Panc1 (cell line): Measurements from ENCODE around the gene CAPNS1. TPM values are rescaled to one million over a fixed set of nuclear protein-coding genes. Genes with fewer than 3 reads are reported as not detected.

Source experiments
- ATAC-seq: fragments of 200-7000 bp; cut with Tn5 transposase; 2 replicates; pipeline ENCODE4 v1.9.1; 2020; ENCODE audit warnings: mild to moderate bottlenecking, moderate library complexity
- BruUV-seq: library from RNA; stranded (reverse); fragments of 400-500 nt; replicated peaks from 2 replicates; lab custom pipeline; 2021; lab: Mats Ljungman, UMichigan
- CTCF ChIA-PET: fragments of 300-600 bp; sonication (Branson Sonifier 250); formaldehyde crosslinking; loops from one replicate; lab custom pipeline; 2022; ENCODE audit warnings: antibody characterized with exemption; lab: Charles Lee
- POLR2A ChIA-PET: fragments of 300-600 bp; sonication (Branson Sonifier 250); formaldehyde crosslinking; loops from one replicate; lab custom pipeline; 2022; ENCODE audit warnings: antibody characterized with exemption; lab: Charles Lee
- DNase-seq: peaks from one replicate; pipeline ENCODE4 v3.0.0-alpha.2; 2010; ENCODE audit warnings: low read depth, low spot score
- H3K27ac ChIP-seq: 2 replicates; pipeline ENCODE4 v1.5.1; 2011; ENCODE audit warnings: mild to moderate bottlenecking, low read length, inconsistent platforms
- H3K27me3 ChIP-seq: fragments of 200-500 bp; sonication (Bioruptor generic); 2 replicates; pipeline ENCODE4 v1.6.0; 2014; ENCODE audit warnings: low read length, inconsistent platforms; ENCODE audit not compliant: control insufficient read depth, insufficient read depth
- H3K36me3 ChIP-seq: fragments of 200-500 bp; sonication (Bioruptor generic); 2 replicates; pipeline ENCODE4 v1.5.1; 2014; ENCODE audit warnings: inconsistent platforms, mild to moderate bottlenecking, low read length, moderate library complexity; ENCODE audit not compliant: control insufficient read depth, insufficient read depth
- H3K4me1 ChIP-seq: 2 replicates; pipeline ENCODE4 v1.5.1; 2011; ENCODE audit warnings: inconsistent platforms, mild to moderate bottlenecking, low read length, moderate library complexity; ENCODE audit not compliant: control insufficient read depth, insufficient read depth
- H3K4me3 ChIP-seq, 2 experiments: 2 replicates each; pipeline ENCODE4 v1.5.1; 2011 to 2012; ENCODE audit warnings: low read depth in 2 of 2, low read length in 2 of 2, mild to moderate bottlenecking in 2 of 2, inconsistent platforms in 1 of 2, moderate library complexity in 1 of 2
- H3K9me3 ChIP-seq: fragments of 200-500 bp; sonication (Bioruptor generic); 2 replicates; pipeline ENCODE4 v1.5.1; 2014; ENCODE audit warnings: low read depth, mild to moderate bottlenecking, inconsistent platforms, low read length, moderate library complexity; ENCODE audit not compliant: control insufficient read depth, insufficient read depth
- CTCF ChIP-seq: fragments of 450-650 bp; IDR thresholded peaks from 2 replicates; pipeline ENCODE4 v1.5.1; 2017; ENCODE audit warnings: mild to moderate bottlenecking
- POLR2AphosphoS5 ChIP-seq: IDR thresholded peaks from 2 replicates; pipeline ENCODE4 v1.6.1; 2012; ENCODE audit warnings: mild to moderate bottlenecking, low read depth, low read length, moderate library complexity
- SIN3A ChIP-seq: IDR thresholded peaks from 2 replicates; pipeline ENCODE4 v1.6.1; 2012; ENCODE audit warnings: low read depth, mild to moderate bottlenecking, low read length, moderate library complexity, borderline replicate concordance; ENCODE audit not compliant: insufficient read depth
- TCF7L2 ChIP-seq: IDR thresholded peaks from 2 replicates; pipeline ENCODE4 v1.6.1; 2011; ENCODE audit warnings: mild to moderate bottlenecking, low read depth, low read length, inconsistent platforms
- in situ Hi-C: cut with HindIII; loops from 2 replicates; pipeline ENCODE4 v1.10.0; 2016; ENCODE audit warnings: low sequenced_read_pairs, low pct_unique_long_range_greater_than_20kb
- intact Hi-C: fragments of 100-400 bp; cut with micrococcal nuclease; formaldehyde crosslinking; loops from one replicate; pipeline ENCODE4 v1.10.0; 2022; ENCODE audit not compliant: unreplicated experiment
- total RNA-seq: library from RNA; stranded (reverse); gene quantifications from one replicate; pipeline ENCODE4 v1.2.1, GENCODE V29; 2021; ENCODE audit not compliant: unreplicated experiment
- TF ChIP-seq, protein P1 (sequence below), 2 experiments: IDR thresholded peaks; 2 replicates each; pipeline ENCODE4 v1.6.1; 2011 to 2012; ENCODE audit warnings: low read depth in 2 of 2, control low read depth in 1 of 2, low read length in 1 of 2, mild to moderate bottlenecking in 1 of 2, moderate library complexity in 1 of 2; ENCODE audit not compliant: insufficient read depth in 1 of 2

The CAPNS1 gene
- total RNA-seq, 1 experiment from 2014 or later = 1,158 TPM

DNA sequence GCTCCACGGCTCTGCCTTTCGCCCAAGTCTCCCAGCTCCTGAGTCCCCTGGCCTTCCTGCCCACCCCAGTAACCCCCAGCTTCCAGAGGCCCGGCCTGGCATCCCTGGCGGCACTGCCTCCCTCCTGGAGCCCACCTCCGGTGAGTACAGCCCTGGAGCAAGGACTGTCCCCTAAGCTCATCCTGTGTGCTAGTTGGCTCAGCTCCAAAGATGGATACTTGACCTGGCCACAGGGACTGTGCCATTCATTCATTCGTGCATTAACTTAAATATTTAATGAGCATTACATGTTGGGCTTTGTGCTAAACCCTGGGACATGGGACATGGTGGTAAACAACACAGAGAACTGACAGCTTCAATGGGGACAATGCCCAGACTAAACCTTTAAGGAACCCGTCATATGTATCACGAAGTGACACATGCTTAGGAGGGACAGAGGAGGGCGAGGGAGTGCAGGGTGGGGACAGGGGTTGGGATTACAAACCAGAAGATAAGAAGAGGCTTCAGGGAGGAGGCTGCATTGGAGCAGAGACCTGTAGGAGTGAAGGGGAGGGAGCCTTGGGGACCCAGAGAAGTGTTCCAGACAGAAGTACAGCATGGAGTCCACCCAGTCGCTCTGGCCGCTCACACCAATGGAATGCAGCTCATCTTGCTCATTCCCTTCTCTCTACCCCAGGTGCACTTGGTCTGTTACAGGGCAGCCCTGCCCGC is 35.9 kb upstream of the CAPNS1 start:
- TF ChIP-seq SIN3A (no peak), POLR2AphosphoS5 (peak; percentile 7; the same call in 1 of the 2 replicates)
- H3K4me3 ChIP-seq = no peak overlapping the region
- no peaks in the 10 kb centered on the region for H3K4me1 ChIP-seq
- CTCF ChIA-PET = no interaction called here
- intact Hi-C loops (no loop called here), in situ Hi-C loops (no loop called here)
- H3K36me3 ChIP-seq = peaks cover 6% of the 10 kb centered on the region; the same call in 1 of the 2 replicates
- DNase-seq (no peak), ATAC-seq (peak; percentile 18; the same call in 1 of the 2 replicates)
- POLR2A ChIA-PET = interaction anchor here (0.6 kb wide), 1 partner anchor 11 kb away, joined by 4 read pairs; the partner anchor contains the start of gene TBCB
- no peak overlapping the region for H3K27ac ChIP-seq
- no peaks in the 10 kb centered on the region for H3K9me3 ChIP-seq
- H3K27me3 ChIP-seq = no peaks in the 10 kb centered on the region
- no TSS peak for BruUV-seq

GRCh38 chr19:36106441-36106840 is 33.4 kb upstream of the CAPNS1 start:
- no TSS peak for BruUV-seq
- Histone ChIP-seq H3K9me3 (no peaks in the 10 kb centered on the region), H3K36me3 (0 out of 2 replicates have a peak, but pooled peaks cover 2% of the 10 kb centered on the region), H3K4me3 (no peak overlapping the region), H3K4me1 (no peaks in the 10 kb centered on the region), H3K27ac (no peak overlapping the region), H3K27me3 (no peaks in the 10 kb centered on the region)
- in situ Hi-C loops (no loop called here), intact Hi-C loops (no loop called here)
- TF ChIP-seq SIN3A = no peak
- TF ChIP-seq, protein P1, sequence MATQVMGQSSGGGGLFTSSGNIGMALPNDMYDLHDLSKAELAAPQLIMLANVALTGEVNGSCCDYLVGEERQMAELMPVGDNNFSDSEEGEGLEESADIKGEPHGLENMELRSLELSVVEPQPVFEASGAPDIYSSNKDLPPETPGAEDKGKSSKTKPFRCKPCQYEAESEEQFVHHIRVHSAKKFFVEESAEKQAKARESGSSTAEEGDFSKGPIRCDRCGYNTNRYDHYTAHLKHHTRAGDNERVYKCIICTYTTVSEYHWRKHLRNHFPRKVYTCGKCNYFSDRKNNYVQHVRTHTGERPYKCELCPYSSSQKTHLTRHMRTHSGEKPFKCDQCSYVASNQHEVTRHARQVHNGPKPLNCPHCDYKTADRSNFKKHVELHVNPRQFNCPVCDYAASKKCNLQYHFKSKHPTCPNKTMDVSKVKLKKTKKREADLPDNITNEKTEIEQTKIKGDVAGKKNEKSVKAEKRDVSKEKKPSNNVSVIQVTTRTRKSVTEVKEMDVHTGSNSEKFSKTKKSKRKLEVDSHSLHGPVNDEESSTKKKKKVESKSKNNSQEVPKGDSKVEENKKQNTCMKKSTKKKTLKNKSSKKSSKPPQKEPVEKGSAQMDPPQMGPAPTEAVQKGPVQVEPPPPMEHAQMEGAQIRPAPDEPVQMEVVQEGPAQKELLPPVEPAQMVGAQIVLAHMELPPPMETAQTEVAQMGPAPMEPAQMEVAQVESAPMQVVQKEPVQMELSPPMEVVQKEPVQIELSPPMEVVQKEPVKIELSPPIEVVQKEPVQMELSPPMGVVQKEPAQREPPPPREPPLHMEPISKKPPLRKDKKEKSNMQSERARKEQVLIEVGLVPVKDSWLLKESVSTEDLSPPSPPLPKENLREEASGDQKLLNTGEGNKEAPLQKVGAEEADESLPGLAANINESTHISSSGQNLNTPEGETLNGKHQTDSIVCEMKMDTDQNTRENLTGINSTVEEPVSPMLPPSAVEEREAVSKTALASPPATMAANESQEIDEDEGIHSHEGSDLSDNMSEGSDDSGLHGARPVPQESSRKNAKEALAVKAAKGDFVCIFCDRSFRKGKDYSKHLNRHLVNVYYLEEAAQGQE (IDR thresholded peaks at IDR 0.05; ENCODE audit: insufficient read depth in 1 of 2, low read depth in 2 of 2, low read length in 1 of 2) = no peak
- no peak for TF ChIP-seq POLR2AphosphoS5
- TF ChIP-seq CTCF = no peak
- TF ChIP-seq TCF7L2 = no peak
- no peak for ATAC-seq
- ChIA-PET POLR2A (interaction anchor here (0.6 to 0.8 kb wide), 2 partner anchors 11 to 50 kb away, joined by 3 to 13 read pairs; no protein-coding TSS in a partner anchor), CTCF (no interaction called here)
- DNase-seq = no peak

- Histone ChIP-seq H3K9me3 (no peaks in the 10 kb centered on the region), H3K36me3 (0 out of 2 replicates have a peak, but pooled peaks cover 2% of the 10 kb centered on the region), H3K4me1 (no peaks in the 10 kb centered on the region), H3K4me3 (no peak overlapping the region), H3K27ac (no peak overlapping the region), H3K27me3 (no peaks in the 10 kb centered on the region)
- POLR2A ChIA-PET = no interaction called here
- TF ChIP-seq POLR2AphosphoS5 (0 out of 2 replicates have a peak, but pooled peaks have one; percentile 23), TCF7L2 (no peak)
- intact Hi-C loops (no loop called here), in situ Hi-C loops (no loop called here)
- CTCF ChIA-PET = no interaction called here
- ATAC-seq (no peak), DNase-seq (no peak)
- BruUV-seq = no TSS peak
These were observed 32.9 kb upstream of the CAPNS1 start for GRCh38 chr19:36106991-36107390.
